Measurements from ENCODE around the gene NDC80.

NDC80 gene

GRCh38 chr18:2559249-2559648 is 12.1 kb upstream of the NDC80 start:
- Histone ChIP-seq H3K36me3 (ENCODE audit: insufficient read depth, low read depth, low read length) (peaks cover 14% of the 10 kb centered on the region), H3K4me1 (ENCODE audit: insufficient read depth, low read length) (peaks cover 7% of the 10 kb centered on the region; the same call in 1 of the 2 replicates), H3K4me3 (ENCODE audit: low read length) (no peak overlapping the region), H3K27ac (ENCODE audit: low read length) (no peak overlapping the region), H3K27me3 (ENCODE audit: insufficient read depth, low read length) (no peaks in the 10 kb centered on the region), H3K9ac (ENCODE audit: low read depth, low read length) (no peak overlapping the region), H3K9me3 (ENCODE audit: insufficient read depth, low read depth, low read length) (no peaks in the 10 kb centered on the region)

- Histone ChIP-seq H3K27ac (ENCODE audit: low read length) (no peak overlapping the region), H3K36me3 (ENCODE audit: insufficient read depth, low read depth, low read length) (peaks cover 15% of the 10 kb centered on the region), H3K9me3 (ENCODE audit: insufficient read depth, low read depth, low read length) (no peaks in the 10 kb centered on the region), H3K27me3 (ENCODE audit: insufficient read depth, low read length) (no peaks in the 10 kb centered on the region), H3K4me1 (ENCODE audit: insufficient read depth, low read length) (peaks cover under 1% of the 10 kb centered on the region; the same call in 1 of the 2 replicates), H3K9ac (ENCODE audit: low read depth, low read length) (no peak overlapping the region), H3K4me3 (ENCODE audit: low read length) (no peak overlapping the region)
These were observed 7.0 kb upstream of the NDC80 start for GRCh38 chr18:2564373-2564772.

- Histone ChIP-seq H3K9ac (ENCODE audit: low read depth, low read length) (no peak overlapping the region), H3K27me3 (ENCODE audit: insufficient read depth, low read length) (no peaks in the 10 kb centered on the region), H3K4me3 (ENCODE audit: low read length) (no peak overlapping the region), H3K4me1 (ENCODE audit: insufficient read depth, low read length) (peaks cover 11% of the 10 kb centered on the region), H3K36me3 (ENCODE audit: insufficient read depth, low read depth, low read length) (peaks cover 6% of the 10 kb centered on the region), H3K27ac (ENCODE audit: low read length) (no peak overlapping the region), H3K9me3 (ENCODE audit: insufficient read depth, low read depth, low read length) (no peaks in the 10 kb centered on the region)
These were observed 3.2 kb upstream of the NDC80 start for GRCh38 chr18:2568129-2568528.

GRCh38 chr18:2568605-2569004 is 2.8 kb upstream of the NDC80 start:
- no peaks in the 10 kb centered on the region for H3K9me3 ChIP-seq (ENCODE audit: insufficient read depth, low read depth, low read length)
- no peak overlapping the region for H3K27ac ChIP-seq (ENCODE audit: low read length)
- peaks cover 16% of the 10 kb centered on the region for H3K4me1 ChIP-seq (ENCODE audit: insufficient read depth, low read length)
- H3K27me3 ChIP-seq (ENCODE audit: insufficient read depth, low read length): no peaks in the 10 kb centered on the region
- H3K9ac ChIP-seq (ENCODE audit: low read depth, low read length): no peak overlapping the region
- no peak overlapping the region for H3K4me3 ChIP-seq (ENCODE audit: low read length)
- H3K36me3 ChIP-seq (ENCODE audit: insufficient read depth, low read depth, low read length): peaks cover 6% of the 10 kb centered on the region

- peak overlapping the region; percentile 97; the same call in 1 of the 2 replicates for H3K9ac ChIP-seq (ENCODE audit: low read depth, low read length)
- H3K4me1 ChIP-seq (ENCODE audit: insufficient read depth, low read length): peaks cover 18% of the 10 kb centered on the region
- H3K27ac ChIP-seq (ENCODE audit: low read length): no peak overlapping the region
These were observed 1.8 kb upstream of the NDC80 start for GRCh38 chr18:2569338-2570207.

GRCh38 chr18:2570772-2571199 is 571 bp upstream of the NDC80 start:
- no peaks in the 10 kb centered on the region for H3K9me3 ChIP-seq (ENCODE audit: insufficient read depth, low read depth, low read length)
- H3K27me3 ChIP-seq (ENCODE audit: insufficient read depth, low read length): no peaks in the 10 kb centered on the region
- peak overlapping the region; percentile 10 for H3K27ac ChIP-seq (ENCODE audit: low read length)
- H3K4me1 ChIP-seq (ENCODE audit: insufficient read depth, low read length): peaks cover 18% of the 10 kb centered on the region
- peak overlapping the region; percentile 98 for H3K4me3 ChIP-seq (ENCODE audit: low read length)
- H3K36me3 ChIP-seq (ENCODE audit: insufficient read depth, low read depth, low read length): peaks cover 19% of the 10 kb centered on the region
- peak overlapping the region; percentile 97 for H3K9ac ChIP-seq (ENCODE audit: low read depth, low read length)

More at GRCh38 chr18:2569338-2570207, 1.8 kb upstream of the NDC80 start:
- Histone ChIP-seq H3K36me3 (ENCODE audit: insufficient read depth, low read depth, low read length) (peaks cover 7% of the 10 kb centered on the region), H3K9me3 (ENCODE audit: insufficient read depth, low read depth, low read length) (no peaks in the 10 kb centered on the region), H3K4me3 (ENCODE audit: low read length) (peak overlapping the region; percentile 98), H3K27me3 (ENCODE audit: insufficient read depth, low read length) (no peaks in the 10 kb centered on the region)

- peaks cover 27% of the 10 kb centered on the region for H3K36me3 ChIP-seq (ENCODE audit: insufficient read depth, low read depth, low read length)
- no peaks in the 10 kb centered on the region for H3K27me3 ChIP-seq (ENCODE audit: insufficient read depth, low read length)
- peak overlapping the region; percentile 97 for H3K9ac ChIP-seq (ENCODE audit: low read depth, low read length)
- H3K4me3 ChIP-seq (ENCODE audit: low read length): peak overlapping the region; percentile 98
- peaks cover 18% of the 10 kb centered on the region for H3K4me1 ChIP-seq (ENCODE audit: insufficient read depth, low read length)
- H3K27ac ChIP-seq (ENCODE audit: low read length): peak overlapping the region; percentile 10
- H3K9me3 ChIP-seq (ENCODE audit: insufficient read depth, low read depth, low read length): no peaks in the 10 kb centered on the region
These were observed 813 bp downstream of the NDC80 start for GRCh38 chr18:2572171-2572569.

GRCh38 chr18:2572892-2573291 is 1.5 kb downstream of the NDC80 start:
- H3K9ac ChIP-seq (ENCODE audit: low read depth, low read length): peak overlapping the region; percentile 97
- no peaks in the 10 kb centered on the region for H3K9me3 ChIP-seq (ENCODE audit: insufficient read depth, low read depth, low read length)
- peaks cover 18% of the 10 kb centered on the region for H3K4me1 ChIP-seq (ENCODE audit: insufficient read depth, low read length)
- H3K27ac ChIP-seq (ENCODE audit: low read length): no peak overlapping the region
- H3K4me3 ChIP-seq (ENCODE audit: low read length): peak overlapping the region; percentile 98
- peaks cover 34% of the 10 kb centered on the region for H3K36me3 ChIP-seq (ENCODE audit: insufficient read depth, low read depth, low read length)
- H3K27me3 ChIP-seq (ENCODE audit: insufficient read depth, low read length): no peaks in the 10 kb centered on the region

- H3K9ac ChIP-seq (ENCODE audit: low read depth, low read length): peak overlapping the region; percentile 97; the same call in 1 of the 2 replicates
- H3K27ac ChIP-seq (ENCODE audit: low read length): no peak overlapping the region
- H3K36me3 ChIP-seq (ENCODE audit: insufficient read depth, low read depth, low read length): peaks cover 39% of the 10 kb centered on the region
These were observed 2.1 kb downstream of the NDC80 start for GRCh38 chr18:2573408-2573807.

GRCh38 chr18:2587788-2588187 is 16.4 kb downstream of the NDC80 start:
- H3K27ac ChIP-seq (ENCODE audit: low read length): no peak overlapping the region
- no peak overlapping the region for H3K9ac ChIP-seq (ENCODE audit: low read depth, low read length)
- peaks cover 86% of the 10 kb centered on the region for H3K36me3 ChIP-seq (ENCODE audit: insufficient read depth, low read depth, low read length)

More at GRCh38 chr18:2573408-2573807, 2.1 kb downstream of the NDC80 start:
- peaks cover 18% of the 10 kb centered on the region for H3K4me1 ChIP-seq (ENCODE audit: insufficient read depth, low read length)
- no peaks in the 10 kb centered on the region for H3K27me3 ChIP-seq (ENCODE audit: insufficient read depth, low read length)
- peak overlapping the region; percentile 98 for H3K4me3 ChIP-seq (ENCODE audit: low read length)
- no peaks in the 10 kb centered on the region for H3K9me3 ChIP-seq (ENCODE audit: insufficient read depth, low read depth, low read length)

GRCh38 chr18:2588666-2589344 is 17.4 kb downstream of the NDC80 start:
- Histone ChIP-seq H3K4me1 (ENCODE audit: insufficient read depth, low read length) (no peaks in the 10 kb centered on the region), H3K9me3 (ENCODE audit: insufficient read depth, low read depth, low read length) (no peaks in the 10 kb centered on the region), H3K9ac (ENCODE audit: low read depth, low read length) (no peak overlapping the region), H3K27me3 (ENCODE audit: insufficient read depth, low read length) (no peaks in the 10 kb centered on the region), H3K4me3 (ENCODE audit: low read length) (no peak overlapping the region), H3K27ac (ENCODE audit: low read length) (no peak overlapping the region), H3K36me3 (ENCODE audit: insufficient read depth, low read depth, low read length) (peaks cover 90% of the 10 kb centered on the region)

More at GRCh38 chr18:2587788-2588187, 16.4 kb downstream of the NDC80 start:
- Histone ChIP-seq H3K9me3 (ENCODE audit: insufficient read depth, low read depth, low read length) (no peaks in the 10 kb centered on the region), H3K4me3 (ENCODE audit: low read length) (no peak overlapping the region), H3K27me3 (ENCODE audit: insufficient read depth, low read length) (no peaks in the 10 kb centered on the region), H3K4me1 (ENCODE audit: insufficient read depth, low read length) (no peaks in the 10 kb centered on the region)

All from iPS-20b (cell line).